ENCODE results near the gene CFAP54.

GRCh38 chr12:96529912-96530311 lies 40.5 kb downstream of the CFAP54 start:
- TF ChIP-seq CTCF (IDR thresholded peaks at IDR 0.05): no peak
- no peak for TF ChIP-seq POLR2A (IDR thresholded peaks at IDR 0.05)
